Stimulated activated CD8-positive, alpha-beta memory T cell treated with anti-CD3 and anti-CD28 coated beads, Interleukin-15, amount 100 ng/mL, for 24 hours (primary cell): ENCODE measurements around the gene ZBTB18.

ENCODE experiments used
- DNase-seq: peaks from one replicate; pipeline ENCODE4 v3.0.0-alpha.2; 2020; ENCODE audit warnings: low read depth

The ZBTB18 gene

GRCh38 chr1:244088161-244088560 is 37.1 kb downstream of the ZBTB18 start:
- DNase-seq: no peak

GRCh38 chr1:244089561-244089960 is 38.5 kb downstream of the ZBTB18 start:
- no peak for DNase-seq

- no peak for DNase-seq
Measured at GRCh38 chr1:244090645-244091044, 39.6 kb downstream of the ZBTB18 start.

GRCh38 chr1:244092293-244092963 is 41.3 kb downstream of the ZBTB18 start:
- no peak for DNase-seq

GRCh38 chr1:244092964-244093638 is 42.0 kb downstream of the ZBTB18 start:
- no peak for DNase-seq

- DNase-seq: no peak
Measured at GRCh38 chr1:244094880-244095528, 43.9 kb downstream of the ZBTB18 start.

GRCh38 chr1:244095529-244095911 is 44.4 kb downstream of the ZBTB18 start:
- DNase-seq: no peak

GRCh38 chr1:244096066-244096610 is 45.1 kb downstream of the ZBTB18 start:
- no peak for DNase-seq

GRCh38 chr1:244096691-244097090 is 45.6 kb downstream of the ZBTB18 start:
- DNase-seq: no peak

- no peak for DNase-seq
Measured at GRCh38 chr1:244097523-244098405, 46.7 kb downstream of the ZBTB18 start.

GRCh38 chr1:244099258-244099930 is 48.3 kb downstream of the ZBTB18 start:
- DNase-seq: no peak

GRCh38 chr1:244100276-244100675 is 49.2 kb downstream of the ZBTB18 start:
- DNase-seq: no peak

GRCh38 chr1:244100704-244101453 is 49.8 kb downstream of the ZBTB18 start:
- no peak for DNase-seq

- no peak for DNase-seq
Measured at GRCh38 chr1:244102046-244102445, 51.0 kb downstream of the ZBTB18 start.

- DNase-seq: no peak
Measured at GRCh38 chr1:244102468-244102867, 51.4 kb downstream of the ZBTB18 start.

- DNase-seq: no peak
Measured at GRCh38 chr1:244104309-244105060, 53.4 kb downstream of the ZBTB18 start.

GRCh38 chr1:244106176-244106575 is 55.1 kb downstream of the ZBTB18 start:
- no peak for DNase-seq
